GM19452 (cell line): Measurements from ENCODE around the gene ARHGAP26.

Experiments used
- ATAC-seq: cut with Tn5 transposase; IDR thresholded peaks from one replicate; pipeline ENCODE4 v1.9.1; 2021; ENCODE audit not compliant: unreplicated experiment

Gene ARHGAP26

DNA sequence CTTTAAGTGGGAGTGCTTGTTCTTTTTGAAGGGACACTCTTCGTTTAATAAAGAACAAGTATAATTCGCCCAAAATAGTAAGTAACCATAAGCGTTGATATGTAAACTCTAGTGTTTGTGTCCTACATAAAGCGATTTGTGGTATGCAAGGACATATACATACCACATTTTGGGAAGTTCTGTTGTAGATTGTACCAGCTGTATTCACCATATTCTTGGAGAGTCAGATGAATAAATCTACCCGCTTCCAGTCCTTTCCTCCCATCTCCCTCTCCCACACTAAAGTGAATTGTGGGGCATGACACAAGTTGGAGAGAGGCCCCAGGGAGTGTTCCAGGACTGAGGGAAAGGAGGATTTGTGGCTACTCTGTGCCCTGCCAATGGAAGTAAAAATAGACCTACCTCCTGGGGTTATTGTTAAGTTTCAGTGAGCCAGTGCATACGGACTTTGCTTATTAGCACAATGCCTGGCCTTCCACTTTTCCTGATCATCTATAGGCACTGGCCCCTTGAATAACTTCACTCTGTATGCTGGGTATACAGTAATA, 40.6 kb downstream of the ARHGAP26 start:
- ATAC-seq, result no peak

DNA sequence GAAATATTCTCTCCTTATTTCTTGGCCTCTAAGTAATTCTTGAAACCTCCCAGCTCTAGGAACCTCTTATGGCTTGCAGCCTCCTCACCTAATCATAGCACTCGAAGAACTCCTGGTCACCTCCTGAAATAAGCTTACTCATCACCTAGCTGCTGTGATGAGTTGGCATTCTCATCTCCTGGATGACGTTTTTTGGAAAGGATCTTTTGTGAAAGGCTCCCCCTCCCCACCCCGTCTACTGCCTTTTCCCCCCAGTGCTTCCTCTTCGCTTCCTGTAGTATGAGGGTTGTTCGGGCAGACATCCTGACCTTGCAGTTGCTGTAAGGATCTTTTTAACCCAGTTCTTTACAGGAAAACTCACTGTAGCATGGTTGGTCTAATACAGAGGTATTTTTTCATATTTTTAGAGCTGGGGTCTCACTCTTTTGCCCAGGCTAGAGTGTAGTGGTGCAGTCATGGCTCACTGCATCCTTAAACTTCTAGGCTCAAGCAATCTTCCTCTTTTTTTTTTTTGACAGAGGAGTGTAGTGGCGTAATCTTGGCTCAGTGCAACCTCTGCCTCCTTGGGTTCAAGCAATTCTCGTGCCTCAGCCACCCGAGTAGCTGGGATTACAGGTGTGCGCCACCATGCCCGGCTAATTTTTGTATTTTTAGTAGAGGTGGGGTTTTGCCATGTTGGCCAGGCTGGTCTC, 41.8 kb downstream of the ARHGAP26 start:
- no peak for ATAC-seq

DNA sequence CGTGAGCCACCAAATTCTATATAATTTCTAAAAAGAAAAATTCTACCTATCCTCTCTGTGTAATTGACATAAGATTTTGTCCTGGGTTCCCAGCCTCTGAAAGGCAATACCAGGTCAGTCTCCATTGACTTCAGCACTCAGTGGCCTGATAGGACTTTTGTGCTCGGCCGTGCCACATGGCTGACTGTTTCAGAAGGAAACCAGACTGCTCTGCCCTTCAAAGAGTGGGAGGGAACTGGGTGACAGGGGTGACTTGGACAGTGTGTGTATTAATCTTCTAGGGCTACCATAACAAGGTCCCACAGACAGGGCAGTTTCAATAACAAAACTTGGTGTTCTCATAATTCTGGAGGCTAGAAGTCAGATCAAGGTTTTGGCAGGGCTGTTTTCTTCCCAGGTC, 43.0 kb downstream of the ARHGAP26 start:
- no peak for ATAC-seq

DNA sequence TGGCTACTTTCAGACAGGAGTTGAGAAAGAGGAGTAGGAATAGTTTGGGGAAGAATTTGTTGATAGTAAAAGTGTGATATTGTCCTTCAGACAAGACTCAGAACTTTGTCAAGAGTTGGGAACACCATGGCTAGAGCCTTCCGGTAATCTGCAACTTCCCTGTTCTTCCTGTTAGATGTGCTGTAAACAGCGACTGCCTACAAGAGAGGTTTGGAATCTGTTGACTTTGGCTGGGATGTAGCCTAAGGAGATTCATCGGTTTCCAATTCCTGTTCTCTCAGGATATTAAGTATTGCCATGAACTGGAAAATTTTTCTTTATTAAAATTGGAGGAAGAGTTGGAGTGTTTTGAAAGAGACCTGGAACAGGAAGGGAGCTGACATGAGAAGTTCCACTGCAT, 43.9 kb downstream of the ARHGAP26 start:
- ATAC-seq, result no peak

DNA sequence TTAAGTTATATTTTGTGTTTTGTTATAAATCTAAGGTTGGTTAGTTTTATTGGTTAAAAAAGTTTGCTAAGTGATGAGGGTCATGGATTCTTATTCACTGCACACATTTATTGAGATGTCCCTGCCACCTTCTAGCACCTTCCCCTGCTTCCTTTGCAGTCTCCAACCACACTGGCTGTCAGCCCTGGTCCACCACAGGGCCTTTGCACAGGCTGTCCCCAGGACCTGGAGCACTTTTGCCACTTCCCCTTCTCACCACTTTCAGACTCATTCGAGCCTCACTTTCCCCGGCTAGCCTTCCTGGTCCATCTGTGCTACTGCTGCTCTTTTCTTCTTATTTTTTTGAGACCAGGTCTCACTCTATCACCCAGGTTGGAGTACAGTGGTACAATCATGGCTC, 45.3 kb downstream of the ARHGAP26 start:
- no peak for ATAC-seq

DNA sequence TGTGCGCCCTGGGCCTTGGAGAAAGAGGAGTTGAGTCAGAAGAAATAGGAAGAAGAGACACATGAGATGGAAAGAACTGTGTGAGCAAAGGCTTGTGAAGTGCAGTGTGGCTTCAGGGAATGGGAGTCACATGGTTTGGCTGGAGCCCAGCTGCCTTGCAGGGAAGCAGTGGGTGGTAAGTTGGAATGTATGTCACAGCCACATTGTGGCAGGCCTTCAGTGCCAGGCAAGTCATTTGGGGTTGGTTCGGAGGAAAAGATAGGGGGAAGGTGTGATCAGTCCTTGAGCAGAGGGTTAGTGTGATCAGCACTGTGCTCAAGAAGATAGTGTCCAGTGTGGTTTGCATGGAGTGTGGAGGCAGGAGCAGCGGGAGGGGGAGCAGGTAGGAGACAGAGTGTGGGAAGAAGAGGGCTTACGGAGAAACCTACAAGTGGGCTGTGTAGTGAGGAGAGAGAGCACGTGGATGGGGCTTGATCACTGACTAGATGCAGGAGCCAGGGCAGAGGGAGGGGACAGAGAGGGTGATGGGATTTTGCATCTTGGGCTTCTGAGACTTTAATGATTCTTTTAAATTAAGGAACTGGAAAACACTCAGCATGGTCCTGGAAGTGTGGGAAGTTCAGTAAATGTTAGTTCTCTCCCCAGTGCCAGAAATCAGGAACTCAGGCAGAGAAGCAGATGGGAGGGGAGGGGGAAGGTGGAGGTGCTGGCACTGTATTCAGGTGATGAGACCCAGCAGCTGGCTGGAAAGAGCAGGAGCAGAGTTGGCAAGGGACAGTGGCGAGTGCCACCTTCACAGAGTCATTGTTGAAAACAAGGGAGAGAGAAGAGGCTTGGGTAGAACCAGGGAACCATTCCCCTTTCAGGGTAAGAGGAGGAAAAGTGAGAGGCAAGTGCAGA, 46.6 kb downstream of the ARHGAP26 start:
- no peak for ATAC-seq

DNA sequence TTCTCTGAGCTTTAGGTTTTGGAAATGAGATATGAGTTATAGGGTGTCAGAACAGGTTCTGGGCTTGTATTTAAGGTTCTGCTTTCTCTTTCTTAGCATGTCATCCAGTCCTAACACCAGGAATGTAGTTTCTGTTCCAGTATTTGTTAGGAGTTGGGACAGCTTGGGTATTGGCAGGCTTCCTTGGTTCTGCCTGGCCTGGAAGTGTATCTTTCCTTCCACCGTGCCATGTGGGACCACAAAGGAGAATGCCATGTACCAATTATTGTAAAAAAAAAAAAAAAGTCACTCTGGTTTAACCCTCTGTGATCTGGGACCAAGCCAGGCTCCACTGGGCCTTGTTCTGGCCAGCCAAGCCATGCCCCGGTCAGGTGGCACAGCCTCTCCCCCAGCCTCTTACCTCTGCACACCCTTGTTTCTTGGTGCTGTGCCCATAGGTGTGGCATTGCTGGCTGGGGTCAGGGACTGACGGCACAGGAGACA, 47.8 kb downstream of the ARHGAP26 start:
- no peak for ATAC-seq

DNA sequence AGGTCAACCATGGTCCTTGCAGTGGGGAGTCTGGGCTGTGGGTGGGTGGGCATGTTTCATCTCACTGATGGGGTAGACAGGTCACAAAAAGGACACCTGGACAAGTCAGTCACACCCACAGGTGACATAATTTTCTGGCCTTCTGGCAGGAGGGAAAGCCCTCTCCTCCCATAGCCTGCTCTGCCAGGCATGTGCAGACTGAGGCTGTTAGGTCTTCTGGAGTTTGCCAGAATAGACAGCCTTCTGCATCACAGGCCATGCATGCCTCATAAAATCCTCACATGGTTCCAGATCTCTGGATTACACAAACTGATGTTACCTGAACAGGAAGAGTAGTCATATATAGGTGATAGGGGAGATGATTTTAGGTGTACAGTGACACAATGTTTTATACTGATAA, 49.1 kb downstream of the ARHGAP26 start:
- ATAC-seq, result no peak

DNA sequence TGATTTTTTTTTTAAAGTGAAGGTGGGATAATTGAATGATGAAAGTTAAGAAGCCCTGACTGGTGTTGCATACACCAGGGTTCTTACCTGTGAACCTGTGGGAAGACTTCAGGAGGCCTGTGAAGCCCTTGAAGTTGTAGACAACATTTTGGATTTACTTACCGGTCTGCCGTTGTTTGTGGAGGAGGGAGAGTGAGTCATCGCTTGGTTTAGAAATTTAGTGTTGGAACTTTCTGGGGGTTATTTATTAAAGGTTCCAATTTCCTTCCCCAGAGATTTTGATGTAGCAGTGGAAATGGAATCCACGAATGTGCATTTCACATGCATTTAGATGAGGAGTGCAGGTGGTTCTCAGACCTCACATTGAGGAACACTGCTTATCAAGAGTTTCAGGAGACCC, 49.6 kb downstream of the ARHGAP26 start:
- ATAC-seq, result no peak

DNA sequence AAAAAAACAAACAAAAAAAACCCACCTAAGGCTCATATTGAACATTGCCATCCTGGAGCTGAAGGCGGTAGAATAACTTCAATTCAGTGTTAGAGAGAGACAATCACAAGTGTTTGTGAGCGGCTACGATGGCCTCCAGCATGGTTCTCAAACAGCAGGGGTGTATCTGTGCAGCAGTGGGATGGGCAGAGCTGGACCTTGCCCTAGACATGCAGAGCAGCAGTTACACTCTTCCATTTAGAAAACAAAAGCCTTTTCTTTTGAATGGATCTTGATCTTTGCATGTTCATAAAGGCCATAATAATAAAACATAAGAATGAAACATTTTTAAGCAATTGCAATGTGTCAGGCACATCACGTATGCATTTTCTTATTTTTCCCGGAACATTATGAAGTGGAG, 50.3 kb downstream of the ARHGAP26 start:
- ATAC-seq, result no peak

DNA sequence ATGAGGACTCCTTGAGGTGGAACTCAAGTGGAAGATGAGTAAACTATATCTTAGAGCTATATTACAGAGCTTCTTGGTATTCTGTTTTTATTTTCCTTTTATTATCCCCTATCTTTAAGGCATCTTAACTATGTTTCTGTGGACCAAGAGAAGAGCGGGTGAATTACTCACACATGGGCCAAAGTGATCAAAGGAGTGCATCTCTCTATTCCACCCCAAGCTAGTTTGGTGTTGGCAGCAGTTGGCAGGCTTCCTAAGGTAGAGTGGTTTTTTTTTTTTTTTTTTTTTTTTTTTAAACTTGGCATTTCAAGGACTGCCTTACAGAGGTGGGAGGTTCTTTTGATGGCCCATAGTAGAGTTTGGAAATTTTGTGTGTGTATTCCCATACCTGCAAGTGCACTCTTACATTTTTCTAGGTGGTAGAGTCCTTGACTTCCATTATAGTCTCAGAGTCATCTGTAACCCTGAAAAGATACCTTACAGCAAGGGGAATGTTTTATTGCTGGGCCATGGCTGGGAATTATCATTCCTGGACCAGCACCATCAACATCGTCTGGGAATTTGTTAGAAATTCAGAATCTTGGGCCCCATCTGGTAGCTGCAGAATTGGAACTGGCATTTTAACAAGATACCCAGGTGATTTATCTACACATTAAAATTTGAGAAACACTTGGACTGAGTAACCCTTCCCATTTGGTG, 51.0 kb downstream of the ARHGAP26 start:
- ATAC-seq, result no peak

DNA sequence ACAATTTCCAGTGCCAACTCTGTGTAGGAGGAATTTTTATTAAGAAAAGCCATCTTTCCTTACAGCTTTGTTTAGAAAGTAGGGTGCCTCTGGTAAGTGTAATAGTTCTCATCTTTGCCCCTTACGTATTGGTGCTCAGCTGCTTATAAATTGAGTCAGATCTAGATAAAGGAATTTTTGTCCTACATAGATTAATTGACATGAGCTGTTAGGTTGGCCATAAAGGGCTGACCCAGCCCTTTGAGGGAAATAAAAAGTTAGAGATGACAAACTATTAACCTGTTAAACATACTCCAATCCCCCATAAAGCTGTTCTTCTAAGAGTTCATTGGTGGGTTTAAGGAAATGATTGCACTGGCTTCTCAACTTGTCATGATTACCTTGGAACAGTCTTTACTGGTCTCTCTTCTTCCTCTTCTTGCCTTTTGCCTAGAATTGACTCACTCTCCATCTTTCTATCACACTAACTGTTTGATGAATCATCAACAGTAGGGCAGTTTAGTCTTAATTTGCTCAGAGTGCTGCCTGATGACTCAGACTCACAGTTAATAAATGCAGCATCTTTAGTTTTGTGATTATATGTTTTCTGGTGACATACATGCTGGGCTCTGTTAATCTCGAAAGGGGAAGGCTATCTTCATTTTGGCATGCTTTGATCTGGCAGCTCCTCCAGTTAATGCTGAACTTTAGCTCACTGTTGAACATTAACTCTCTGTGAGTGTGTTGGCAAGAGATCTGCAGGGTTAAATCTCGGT, 51.7 kb downstream of the ARHGAP26 start:
- ATAC-seq, result peak; percentile 76

DNA sequence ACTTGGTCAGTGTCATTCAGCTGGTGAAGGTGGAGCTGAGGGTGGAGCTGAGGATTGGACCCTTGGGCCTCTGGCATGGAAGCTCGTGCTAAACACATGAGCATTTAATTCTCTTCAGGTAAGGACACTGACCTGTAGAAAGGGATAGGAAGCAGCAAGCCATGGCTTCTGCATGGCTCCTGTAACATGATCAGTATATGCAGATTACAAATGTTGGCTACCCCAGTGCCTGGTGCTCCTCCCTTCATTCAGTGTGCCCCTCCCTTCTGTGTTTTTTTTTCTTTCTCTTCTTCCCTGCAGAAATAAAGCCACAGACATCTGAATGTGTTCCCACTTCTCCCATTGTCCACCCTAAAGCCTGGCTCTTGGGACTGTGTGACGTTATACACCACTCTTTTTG, 52.9 kb downstream of the ARHGAP26 start:
- ATAC-seq, result no peak

DNA sequence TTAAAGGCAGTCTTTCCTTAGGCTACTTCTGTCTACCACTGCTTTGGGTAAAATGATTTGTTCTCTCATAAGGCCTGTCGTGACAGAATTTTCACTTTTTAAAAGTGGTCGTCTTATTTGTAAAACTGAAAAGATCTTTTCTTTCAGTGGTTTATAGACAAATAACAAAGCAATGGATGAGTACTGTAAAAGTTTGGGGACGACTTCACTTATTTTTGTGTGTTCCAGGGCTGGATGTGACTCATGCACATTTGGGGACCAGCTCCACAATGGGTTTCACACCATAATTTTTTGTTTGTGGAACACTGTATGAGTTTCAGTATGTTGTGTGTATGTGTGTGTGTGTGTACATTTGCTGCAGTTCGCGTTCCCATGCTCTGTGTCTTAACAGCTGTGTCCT, 53.6 kb downstream of the ARHGAP26 start:
- ATAC-seq, result no peak

DNA sequence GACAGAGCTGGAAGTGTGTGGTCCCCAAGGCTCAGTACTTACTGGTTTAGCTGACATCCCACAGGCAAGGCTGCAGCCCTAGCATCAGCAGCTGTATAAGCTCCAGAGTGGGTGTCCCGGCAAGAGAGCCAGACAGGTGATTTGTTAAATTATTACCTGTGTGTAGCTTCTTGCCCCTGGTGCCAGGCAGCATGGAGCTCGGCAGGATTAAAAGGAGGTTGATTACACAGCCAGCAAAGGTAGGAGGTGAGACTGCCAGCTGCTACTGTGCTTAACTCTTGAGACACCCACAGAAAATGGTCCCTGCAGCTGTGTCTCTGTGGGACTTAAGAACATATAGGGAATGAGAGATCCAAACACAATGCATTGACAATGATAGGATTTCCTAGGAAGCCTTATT, 54.2 kb downstream of the ARHGAP26 start:
- ATAC-seq, result no peak

DNA sequence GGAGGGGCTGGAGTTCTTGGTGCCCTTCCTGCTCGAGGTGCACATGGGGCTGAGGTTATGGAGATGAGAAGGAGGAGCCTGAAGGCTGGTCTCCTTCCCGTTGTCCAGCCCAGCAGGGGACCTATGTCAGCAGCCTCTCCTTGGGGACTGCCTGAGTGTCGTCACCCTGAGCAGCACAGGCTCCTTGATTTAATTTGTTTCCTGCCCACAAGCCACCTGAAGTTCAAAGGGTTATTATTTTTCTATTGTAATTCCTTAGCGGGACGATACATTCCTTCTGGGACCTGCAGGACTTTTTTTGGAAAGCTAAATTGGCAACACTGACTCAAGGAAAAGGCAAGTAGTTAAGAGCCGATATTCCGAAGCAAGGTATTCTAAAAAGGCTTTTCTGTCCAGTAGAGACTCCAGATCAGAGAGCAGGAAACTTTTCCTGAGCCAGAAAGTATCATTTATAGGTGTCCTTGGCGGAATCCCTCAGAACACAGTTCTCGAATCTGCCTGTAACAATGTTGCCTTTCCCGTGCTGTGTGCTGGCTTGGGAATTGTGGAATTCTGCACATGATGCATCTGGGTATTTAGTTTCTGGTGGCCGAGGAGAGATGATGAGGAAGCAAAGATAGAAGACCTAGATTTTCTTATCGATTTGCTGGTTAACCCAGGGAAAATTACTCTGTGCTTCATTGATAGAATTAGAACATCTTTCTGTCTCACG, 55.4 kb downstream of the ARHGAP26 start:
- no peak for ATAC-seq

DNA sequence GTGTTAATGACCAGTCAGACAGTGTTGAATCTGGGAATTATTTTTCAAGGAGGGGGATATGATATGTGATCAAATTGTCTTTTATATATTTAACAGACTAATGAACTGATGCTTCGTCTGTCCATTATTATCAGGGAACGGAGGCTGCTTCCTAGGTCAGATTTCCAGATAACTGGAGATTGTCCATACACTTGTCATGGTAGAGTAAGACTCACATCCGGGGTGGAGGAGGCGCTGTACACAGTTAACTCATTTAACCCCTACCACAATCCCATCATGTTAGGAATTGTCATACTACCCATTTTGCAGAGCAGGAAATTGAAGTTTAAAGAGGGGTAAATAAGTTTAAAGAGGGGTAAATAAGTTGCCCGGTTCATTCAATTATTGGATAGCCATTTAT, 55.9 kb downstream of the ARHGAP26 start:
- no peak for ATAC-seq

DNA sequence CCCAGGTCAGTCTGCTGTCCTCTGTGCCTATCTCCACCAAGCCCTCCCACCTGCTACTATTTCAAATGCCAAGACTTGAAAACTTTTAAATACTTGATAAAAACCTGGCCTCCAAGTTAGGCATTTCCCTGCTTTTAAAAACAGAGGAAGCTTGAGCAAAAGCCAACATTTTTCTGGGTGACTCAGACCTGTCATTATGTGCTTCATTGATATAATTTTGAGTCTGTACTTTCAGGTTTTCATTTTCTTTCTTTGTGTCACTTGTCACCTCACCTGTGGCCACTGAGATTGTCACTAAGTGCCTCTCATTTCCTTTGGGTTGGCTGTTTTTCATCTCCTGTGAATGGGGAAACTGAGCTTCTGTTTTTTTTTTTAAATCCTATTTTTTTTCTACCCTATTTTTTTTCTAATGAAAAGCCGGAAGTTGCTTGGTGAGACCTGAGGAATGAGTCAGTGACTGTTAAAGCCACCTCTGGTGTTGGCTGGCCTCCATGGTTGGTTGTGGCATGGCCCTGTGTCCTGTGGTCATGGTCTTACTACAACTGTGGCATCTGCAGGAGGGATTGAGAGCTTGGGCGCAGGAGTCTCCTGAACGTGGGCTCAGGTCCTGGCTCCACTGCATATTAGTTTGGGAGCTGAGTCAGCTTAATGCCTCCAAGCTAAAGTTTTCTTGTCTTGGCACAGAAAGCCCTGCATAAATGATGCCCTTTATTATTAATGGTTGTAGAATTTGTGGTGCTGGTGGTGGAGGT, 56.7 kb downstream of the ARHGAP26 start:
- ATAC-seq, result peak; percentile 48

DNA sequence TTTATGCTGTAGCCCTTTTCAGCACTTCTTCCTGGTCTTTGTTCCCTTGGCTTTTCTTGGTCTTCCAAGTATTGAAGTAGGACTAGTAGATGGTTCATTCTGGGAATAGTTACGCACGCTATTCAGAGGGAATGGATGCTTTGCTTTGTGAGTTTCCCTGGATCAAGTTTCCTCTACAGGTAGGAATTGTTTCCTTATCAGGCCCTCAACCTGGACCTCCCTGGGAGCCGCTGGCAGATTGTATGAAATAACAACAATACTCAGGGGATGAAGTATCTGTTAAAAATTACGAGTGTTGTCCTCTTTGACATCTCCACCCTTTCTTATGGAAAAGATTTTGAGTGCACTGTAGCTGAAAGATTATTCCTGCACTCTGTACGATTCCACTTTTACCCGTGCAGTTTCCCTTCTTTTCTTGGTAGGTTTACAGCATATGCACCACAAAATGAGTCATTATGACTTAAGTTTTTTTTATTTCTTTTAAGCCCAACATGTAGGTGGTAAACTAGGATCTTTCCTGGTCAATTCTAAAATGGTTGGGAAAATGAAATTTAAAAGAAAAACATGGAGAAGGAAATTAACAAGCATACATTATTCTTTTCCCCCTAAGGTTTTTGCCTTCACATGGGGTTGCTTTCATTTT, 57.9 kb downstream of the ARHGAP26 start:
- no peak for ATAC-seq
